Measurements from ENCODE around the gene DEAF1.

DEAF1 gene

GRCh38 chr11:612201-612960 is 82.6 kb downstream of the DEAF1 start:
- no peak for DNase-seq (ENCODE audit: low read depth, low spot score)

- DNase-seq (ENCODE audit: low read depth, low spot score): no peak
Measured at GRCh38 chr11:611001-611996, 83.7 kb downstream of the DEAF1 start.

- DNase-seq (ENCODE audit: low read depth, low spot score): no peak
Measured at GRCh38 chr11:610146-610801, 84.7 kb downstream of the DEAF1 start.

- no peak for DNase-seq (ENCODE audit: low read depth, low spot score)
Measured at GRCh38 chr11:609341-609811, 85.6 kb downstream of the DEAF1 start.

GRCh38 chr11:608791-609251 is 86.2 kb downstream of the DEAF1 start:
- no peak for DNase-seq (ENCODE audit: low read depth, low spot score)

GRCh38 chr11:607971-608659 is 86.9 kb downstream of the DEAF1 start:
- DNase-seq (ENCODE audit: low read depth, low spot score): no peak

GRCh38 chr11:607020-607780 is 87.8 kb downstream of the DEAF1 start:
- no peak for DNase-seq (ENCODE audit: low read depth, low spot score)

GRCh38 chr11:606245-606644 is 88.8 kb downstream of the DEAF1 start:
- DNase-seq (ENCODE audit: low read depth, low spot score): peak; percentile 72

GRCh38 chr11:605286-606129 is 89.5 kb downstream of the DEAF1 start:
- no peak for DNase-seq (ENCODE audit: low read depth, low spot score)

- DNase-seq (ENCODE audit: low read depth, low spot score): no peak
Measured at GRCh38 chr11:603154-603553, 91.9 kb downstream of the DEAF1 start.

- no peak for DNase-seq (ENCODE audit: low read depth, low spot score)
Measured at GRCh38 chr11:601573-602245, 93.3 kb downstream of the DEAF1 start.

GRCh38 chr11:598005-598680 is 96.9 kb downstream of the DEAF1 start:
- no peak for DNase-seq (ENCODE audit: low read depth, low spot score)

- DNase-seq (ENCODE audit: low read depth, low spot score): no peak
Measured at GRCh38 chr11:597166-597725, 97.8 kb downstream of the DEAF1 start.

- DNase-seq (ENCODE audit: low read depth, low spot score): no peak
Measured at GRCh38 chr11:596374-596773, 98.6 kb downstream of the DEAF1 start.

GRCh38 chr11:595400-595799 is 99.6 kb downstream of the DEAF1 start:
- DNase-seq (ENCODE audit: low read depth, low spot score): no peak
